ENCODE data around the gene GPC1.

GRCh38 chr2:240410808-240411207 lies 24.7 kb upstream of the GPC1 start:
- TF ChIP-seq, protein P1, sequence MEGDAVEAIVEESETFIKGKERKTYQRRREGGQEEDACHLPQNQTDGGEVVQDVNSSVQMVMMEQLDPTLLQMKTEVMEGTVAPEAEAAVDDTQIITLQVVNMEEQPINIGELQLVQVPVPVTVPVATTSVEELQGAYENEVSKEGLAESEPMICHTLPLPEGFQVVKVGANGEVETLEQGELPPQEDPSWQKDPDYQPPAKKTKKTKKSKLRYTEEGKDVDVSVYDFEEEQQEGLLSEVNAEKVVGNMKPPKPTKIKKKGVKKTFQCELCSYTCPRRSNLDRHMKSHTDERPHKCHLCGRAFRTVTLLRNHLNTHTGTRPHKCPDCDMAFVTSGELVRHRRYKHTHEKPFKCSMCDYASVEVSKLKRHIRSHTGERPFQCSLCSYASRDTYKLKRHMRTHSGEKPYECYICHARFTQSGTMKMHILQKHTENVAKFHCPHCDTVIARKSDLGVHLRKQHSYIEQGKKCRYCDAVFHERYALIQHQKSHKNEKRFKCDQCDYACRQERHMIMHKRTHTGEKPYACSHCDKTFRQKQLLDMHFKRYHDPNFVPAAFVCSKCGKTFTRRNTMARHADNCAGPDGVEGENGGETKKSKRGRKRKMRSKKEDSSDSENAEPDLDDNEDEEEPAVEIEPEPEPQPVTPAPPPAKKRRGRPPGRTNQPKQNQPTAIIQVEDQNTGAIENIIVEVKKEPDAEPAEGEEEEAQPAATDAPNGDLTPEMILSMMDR (IDR thresholded peaks at IDR 0.05; ENCODE audit: low read depth, low read length): no peak
- no peak for TF ChIP-seq EZH2phosphoT487 (IDR thresholded peaks at IDR 0.05; ENCODE audit: low read depth)

All from OCI-LY3 (cell line).